Central memory CD8-positive, alpha-beta T cell (primary cell): ENCODE data around the gene PDE4D.
A peak's percentile ranks its signal among the peaks of the same experiment; 100 is the strongest.
"Not testable (repeated sequence)": the region's sequence is repeated elsewhere in the genome, so short reads cannot be mapped to it uniquely, and the experiment has no call there.

Experiments used
- ATAC-seq: fragments of 150-1000 bp; cut with Tn5 transposase; replicated peaks from 2 replicates; pipeline ENCODE4 v1.10.0; 2022; ENCODE audit warnings: mild to moderate bottlenecking, moderate FRiP score, moderate number of reproducible peaks; ENCODE audit not compliant: poor library complexity, severe bottlenecking; ENCODE audit errors: extremely low read depth
- DNase-seq, 2 donors: peaks; one replicate each; pipeline ENCODE4 v3.0.0; 2021; ENCODE audit warnings: low spot score in 2 of 2
- H3K27ac Mint-ChIP-seq: one replicate; pipeline ENCODE4 v1.8.0; 2022; ENCODE audit warnings: low read depth, mild to moderate bottlenecking, moderate library complexity, mixed read lengths
- H3K27me3 Mint-ChIP-seq: one replicate; pipeline ENCODE4 v1.8.0; 2022; ENCODE audit warnings: mixed read lengths
- H3K36me3 Mint-ChIP-seq: one replicate; pipeline ENCODE4 v1.8.0; 2022; ENCODE audit warnings: mild to moderate bottlenecking, moderate library complexity, mixed read lengths; ENCODE audit not compliant: insufficient read depth
- H3K4me1 Mint-ChIP-seq: one replicate; pipeline ENCODE4 v1.8.0; 2022; ENCODE audit warnings: mixed read lengths
- H3K4me3 Mint-ChIP-seq: one replicate; pipeline ENCODE4 v1.8.0; 2022; ENCODE audit warnings: mild to moderate bottlenecking, moderate library complexity, mixed read lengths
- H3K9me3 Mint-ChIP-seq: one replicate; pipeline ENCODE4 v1.8.0; 2022; ENCODE audit warnings: mixed read lengths

The PDE4D gene

GRCh38 chr5:59577485-59577884, 316.0 kb downstream of the PDE4D start:
- ATAC-seq: no peak
- no peak for DNase-seq

GRCh38 chr5:59575648-59576445, 317.7 kb downstream of the PDE4D start:
- ATAC-seq (no peak), DNase-seq (no peak)
- Mint-ChIP-seq H3K36me3 (peaks cover under 1% of the 10 kb centered on the region), H3K4me3 (no peak overlapping the region), H3K4me1 (no peaks in the 10 kb centered on the region), H3K27me3 (no peaks in the 10 kb centered on the region), H3K27ac (no peak overlapping the region), H3K9me3 (peaks cover 5% of the 10 kb centered on the region)

More at GRCh38 chr5:59577485-59577884, 316.0 kb downstream of the PDE4D start:
- Mint-ChIP-seq H3K4me3 (no peak overlapping the region), H3K4me1 (no peaks in the 10 kb centered on the region), H3K36me3 (peaks cover 2% of the 10 kb centered on the region), H3K27ac (no peak overlapping the region), H3K27me3 (no peaks in the 10 kb centered on the region), H3K9me3 (peaks cover 5% of the 10 kb centered on the region)

DNA sequence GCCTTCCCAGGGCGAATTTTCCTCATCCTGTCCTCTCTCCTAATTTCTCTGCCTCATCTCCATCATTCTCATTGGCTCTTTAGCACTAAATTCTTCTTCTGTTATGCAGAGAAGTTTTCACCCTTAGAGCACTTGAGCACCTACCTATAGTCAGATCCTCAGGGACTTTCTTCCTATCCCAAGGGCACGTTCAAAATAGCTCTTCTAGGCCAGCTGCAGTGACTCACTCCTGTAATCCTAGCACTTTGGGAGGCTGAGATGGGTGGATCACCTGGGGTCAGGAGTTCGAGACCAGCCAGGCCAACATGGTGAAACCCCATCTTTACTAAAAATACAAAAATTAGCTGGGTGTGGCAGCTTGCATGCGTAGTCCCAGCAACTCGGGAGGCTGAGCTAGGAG, 320.0 kb downstream of the PDE4D start:
- DNase-seq: not testable (repeated sequence)

DNA sequence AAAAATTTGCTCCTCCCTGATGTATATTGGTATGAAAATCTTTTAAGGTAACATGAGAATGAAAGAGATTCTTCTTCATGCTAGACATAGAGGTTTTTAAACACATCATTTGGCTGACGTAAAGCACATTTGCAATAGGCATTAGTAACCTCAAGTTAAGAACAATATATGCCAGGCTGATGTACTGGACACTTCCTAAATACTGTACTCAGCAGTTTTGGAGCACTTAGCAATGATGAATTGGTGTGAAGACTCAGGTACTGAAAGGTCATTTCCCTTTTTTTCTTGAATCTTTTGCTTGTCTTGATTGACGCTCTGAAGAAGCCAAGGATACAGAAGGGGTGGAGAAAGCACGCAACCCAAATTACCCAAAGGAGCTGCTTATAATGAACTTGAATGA, 322.5 kb downstream of the PDE4D start:
- ATAC-seq (no peak), DNase-seq (no peak)
- no peak overlapping the region for H3K4me3 Mint-ChIP-seq
- H3K27me3 Mint-ChIP-seq: no peaks in the 10 kb centered on the region
- no peaks in the 10 kb centered on the region for H3K4me1 Mint-ChIP-seq
- no peaks in the 10 kb centered on the region for H3K9me3 Mint-ChIP-seq
- peaks cover 3% of the 10 kb centered on the region for H3K36me3 Mint-ChIP-seq
- no peak overlapping the region for H3K27ac Mint-ChIP-seq

More for the DNA sequence above, 320.0 kb downstream of the PDE4D start:
- H3K9me3 Mint-ChIP-seq, H3K27ac Mint-ChIP-seq, H3K4me3 Mint-ChIP-seq, H3K36me3 Mint-ChIP-seq, H3K27me3 Mint-ChIP-seq, H3K4me1 Mint-ChIP-seq, ATAC-seq: not testable (repeated sequence)

- H3K27ac Mint-ChIP-seq: no peak overlapping the region
- no peaks in the 10 kb centered on the region for H3K27me3 Mint-ChIP-seq
- DNase-seq (no peak), ATAC-seq (no peak)
- H3K9me3 Mint-ChIP-seq: peaks cover 2% of the 10 kb centered on the region
- H3K4me1 Mint-ChIP-seq: no peaks in the 10 kb centered on the region
- peaks cover 3% of the 10 kb centered on the region for H3K36me3 Mint-ChIP-seq
- H3K4me3 Mint-ChIP-seq: no peak overlapping the region
Measured at GRCh38 chr5:59569608-59570334, 323.8 kb downstream of the PDE4D start.

DNA sequence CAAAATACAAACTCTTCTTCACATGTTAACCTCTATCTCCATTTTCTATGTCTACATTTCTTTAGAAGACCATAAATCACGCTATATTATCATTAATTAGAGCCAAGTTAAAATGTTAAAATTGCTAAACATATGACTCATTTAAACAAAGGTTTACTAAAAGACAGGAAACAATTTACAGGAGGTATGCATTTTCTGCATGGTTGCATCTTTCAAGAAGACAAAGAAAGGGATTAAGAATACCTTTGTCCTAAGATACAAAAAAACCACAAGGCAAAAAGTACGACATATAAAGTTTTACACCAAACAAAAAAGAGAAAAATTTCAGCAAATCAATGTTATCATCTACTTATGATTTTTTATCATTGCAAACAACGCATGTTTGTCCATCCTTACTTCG, 324.4 kb downstream of the PDE4D start:
- H3K36me3 Mint-ChIP-seq: peaks cover 3% of the 10 kb centered on the region
- H3K27ac Mint-ChIP-seq: no peak overlapping the region
- DNase-seq: no peak
- no peak for ATAC-seq
- H3K4me3 Mint-ChIP-seq: no peak overlapping the region
- H3K27me3 Mint-ChIP-seq: no peaks in the 10 kb centered on the region
- no peaks in the 10 kb centered on the region for H3K4me1 Mint-ChIP-seq
- peaks cover 8% of the 10 kb centered on the region for H3K9me3 Mint-ChIP-seq

GRCh38 chr5:59568161-59568560, 325.4 kb downstream of the PDE4D start:
- no peaks in the 10 kb centered on the region for H3K27me3 Mint-ChIP-seq

GRCh38 chr5:59565551-59565950, 328.0 kb downstream of the PDE4D start:
- Mint-ChIP-seq H3K27ac (no peak overlapping the region), H3K27me3 (no peaks in the 10 kb centered on the region), H3K36me3 (peaks cover 3% of the 10 kb centered on the region), H3K4me3 (no peak overlapping the region), H3K9me3 (peaks cover 12% of the 10 kb centered on the region), H3K4me1 (no peaks in the 10 kb centered on the region)
- ATAC-seq (no peak), DNase-seq (no peak)

More at GRCh38 chr5:59568161-59568560, 325.4 kb downstream of the PDE4D start:
- no peak overlapping the region for H3K4me3 Mint-ChIP-seq
- peaks cover 8% of the 10 kb centered on the region for H3K9me3 Mint-ChIP-seq
- DNase-seq (no peak), ATAC-seq (no peak)
- peaks cover 3% of the 10 kb centered on the region for H3K36me3 Mint-ChIP-seq
- H3K27ac Mint-ChIP-seq: no peak overlapping the region
- H3K4me1 Mint-ChIP-seq: no peaks in the 10 kb centered on the region

DNA sequence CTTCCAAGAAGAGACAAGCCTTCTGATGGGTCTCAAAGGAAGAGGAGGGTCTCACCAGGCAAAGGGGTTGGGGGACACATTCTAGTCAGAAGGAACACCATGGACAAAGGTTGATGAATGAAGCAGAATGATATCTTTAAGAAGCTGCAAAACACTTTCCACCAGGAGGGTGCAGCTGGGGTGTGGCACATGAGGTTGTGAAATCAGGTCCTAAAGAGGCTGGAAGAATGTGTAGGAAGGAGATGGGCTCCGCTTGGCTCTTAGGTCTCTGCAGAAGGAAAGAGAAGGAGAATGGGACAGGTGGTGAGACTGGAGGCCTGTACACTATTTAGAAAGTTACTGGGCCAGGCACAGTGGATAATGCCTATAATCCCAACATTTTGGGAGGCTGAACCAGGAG, 328.6 kb downstream of the PDE4D start:
- H3K27ac Mint-ChIP-seq: no peak overlapping the region
- ATAC-seq (no peak), DNase-seq (no peak)
- H3K4me3 Mint-ChIP-seq: no peak overlapping the region
- no peaks in the 10 kb centered on the region for H3K27me3 Mint-ChIP-seq
- peaks cover 12% of the 10 kb centered on the region for H3K9me3 Mint-ChIP-seq
- H3K36me3 Mint-ChIP-seq: peaks cover 3% of the 10 kb centered on the region
- no peaks in the 10 kb centered on the region for H3K4me1 Mint-ChIP-seq

DNA sequence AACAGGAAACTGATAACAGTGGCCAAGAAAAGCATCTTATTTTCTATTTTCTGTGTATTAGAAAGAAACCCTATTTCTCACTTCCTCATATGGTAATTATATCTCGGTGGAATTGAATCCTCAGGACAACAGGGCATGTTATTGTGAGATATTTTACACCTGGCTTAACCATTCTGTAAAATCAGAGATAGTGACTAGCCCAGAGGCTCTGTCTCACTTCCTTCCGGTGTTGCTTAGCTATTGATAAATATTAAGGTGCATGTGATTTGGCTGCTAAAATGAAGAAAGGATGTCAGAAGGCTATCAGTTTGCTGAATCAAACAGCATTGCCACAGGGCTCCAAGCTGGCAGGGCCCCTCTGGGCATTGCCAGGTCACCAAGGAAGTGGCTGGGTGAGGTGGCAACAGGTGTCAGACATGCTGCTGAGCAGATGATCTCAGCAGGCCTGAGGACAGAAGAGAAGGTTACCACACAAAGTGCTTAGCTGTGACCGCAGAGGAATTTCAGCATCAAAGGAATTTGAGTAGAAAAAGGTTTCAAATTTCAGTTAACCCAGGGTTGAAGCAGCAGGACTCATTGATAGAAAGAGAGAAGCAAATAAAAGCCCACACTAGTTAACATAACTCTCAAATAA, 330.7 kb downstream of the PDE4D start:
- H3K27ac Mint-ChIP-seq: peak overlapping the region; percentile 22
- peaks cover 12% of the 10 kb centered on the region for H3K9me3 Mint-ChIP-seq
- H3K4me3 Mint-ChIP-seq: no peak overlapping the region
- ATAC-seq (peak; percentile 73), DNase-seq (no peak)
- no peaks in the 10 kb centered on the region for H3K27me3 Mint-ChIP-seq
- H3K4me1 Mint-ChIP-seq: no peaks in the 10 kb centered on the region
- no peaks in the 10 kb centered on the region for H3K36me3 Mint-ChIP-seq

DNA sequence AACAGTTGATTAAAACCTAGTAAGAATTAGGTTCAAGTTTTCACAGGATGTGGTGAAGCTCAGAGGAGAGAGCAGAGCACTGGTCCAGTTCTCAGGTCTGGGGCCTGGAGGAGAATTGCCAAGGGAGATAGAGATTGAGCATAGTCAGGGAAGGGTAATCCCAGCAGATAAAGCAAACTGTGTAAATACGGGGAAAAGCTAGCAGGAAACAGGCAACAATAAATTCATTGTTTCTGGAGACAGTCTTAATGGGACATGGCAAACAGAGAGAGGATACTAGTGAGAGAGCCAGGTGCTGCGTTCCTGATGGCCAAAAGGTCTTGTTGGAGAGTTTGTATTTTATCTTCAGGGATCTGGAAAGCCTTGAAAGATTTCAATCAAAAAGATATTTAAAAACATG, 333.0 kb downstream of the PDE4D start:
- Mint-ChIP-seq H3K27me3 (no peaks in the 10 kb centered on the region), H3K9me3 (peaks cover 12% of the 10 kb centered on the region), H3K27ac (no peak overlapping the region), H3K36me3 (no peaks in the 10 kb centered on the region), H3K4me1 (no peaks in the 10 kb centered on the region), H3K4me3 (no peak overlapping the region)
- DNase-seq (no peak), ATAC-seq (no peak)

GRCh38 chr5:59559847-59560246, 333.7 kb downstream of the PDE4D start:
- Mint-ChIP-seq H3K4me1 (no peaks in the 10 kb centered on the region), H3K4me3 (no peak overlapping the region), H3K9me3 (peaks cover 11% of the 10 kb centered on the region), H3K27me3 (no peaks in the 10 kb centered on the region), H3K36me3 (no peaks in the 10 kb centered on the region), H3K27ac (no peak overlapping the region)
- DNase-seq: no peak
- ATAC-seq: no peak
